AG04449 (cell line): Measurements from ENCODE around the gene ATP6V0A4.

Experiments
- CTCF ChIA-PET: fragments of 350-600 bp; formaldehyde crosslinking; extraction: SDS; loops from one replicate; lab custom pipeline; 2021; ENCODE audit warnings: antibody characterized with exemption; lab: Yijun Ruan, JAX
- POLR2A ChIA-PET: fragments of 400-600, 350-600 bp; formaldehyde crosslinking; extraction: SDS; loops from one replicate; lab custom pipeline; 2020; ENCODE audit warnings: antibody characterized with exemption, inconsistent platforms; lab: Yijun Ruan, JAX
- DNase-seq: peaks from one replicate; pipeline ENCODE4 v3.0.0-alpha.2; 2010; ENCODE audit warnings: low read depth, low spot score
- H3K4me3 ChIP-seq: 2 replicates; pipeline ENCODE4 v1.5.1; 2011; ENCODE audit warnings: low read depth, mild to moderate bottlenecking, control low read depth, low read length
- TF ChIP-seq, protein P1 (sequence below): IDR thresholded peaks from one replicate; pipeline ENCODE4 v1.5.1; 2011; ENCODE audit warnings: mild to moderate bottlenecking, moderate library complexity, low read length, control low read depth, inconsistent platforms; ENCODE audit not compliant: insufficient read depth; ENCODE audit errors: missing control alignments

The ATP6V0A4 gene

DNA sequence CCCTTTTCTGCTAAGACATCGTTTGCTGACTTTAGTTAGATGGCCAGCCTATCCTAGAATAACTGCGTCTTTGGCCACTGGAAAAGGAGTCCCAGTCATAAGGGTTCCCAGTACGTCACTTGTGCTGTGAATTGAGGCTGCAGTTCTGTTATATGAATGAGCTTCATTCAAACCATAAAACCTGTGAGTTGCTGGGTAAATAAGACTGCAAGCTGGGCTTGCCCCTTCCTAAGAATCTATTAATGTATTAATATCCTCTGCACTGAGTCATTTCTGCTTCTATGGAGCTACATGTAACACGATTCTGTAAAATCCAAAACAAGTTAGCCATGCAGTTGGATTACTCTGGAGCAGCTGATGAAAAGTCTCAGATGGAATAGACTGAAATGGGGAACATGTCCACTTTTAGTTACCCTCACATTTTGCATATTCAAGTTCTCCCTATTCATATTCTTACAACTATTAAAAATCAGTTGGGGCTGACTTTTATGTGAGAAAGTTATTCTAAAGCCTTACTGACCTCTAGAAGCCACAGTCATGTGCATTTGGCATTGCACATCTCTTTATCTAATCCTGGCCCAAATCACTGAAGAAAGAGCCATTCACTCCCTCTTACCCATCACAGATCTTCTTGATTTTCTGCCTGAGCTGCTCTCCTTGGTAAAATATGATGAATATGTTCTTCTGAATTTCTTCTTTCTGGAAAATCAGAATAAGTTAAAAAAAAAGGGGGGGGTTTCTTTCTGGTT, 42.0 kb downstream of the ATP6V0A4 start:
- CTCF ChIA-PET: no interaction called here

DNA sequence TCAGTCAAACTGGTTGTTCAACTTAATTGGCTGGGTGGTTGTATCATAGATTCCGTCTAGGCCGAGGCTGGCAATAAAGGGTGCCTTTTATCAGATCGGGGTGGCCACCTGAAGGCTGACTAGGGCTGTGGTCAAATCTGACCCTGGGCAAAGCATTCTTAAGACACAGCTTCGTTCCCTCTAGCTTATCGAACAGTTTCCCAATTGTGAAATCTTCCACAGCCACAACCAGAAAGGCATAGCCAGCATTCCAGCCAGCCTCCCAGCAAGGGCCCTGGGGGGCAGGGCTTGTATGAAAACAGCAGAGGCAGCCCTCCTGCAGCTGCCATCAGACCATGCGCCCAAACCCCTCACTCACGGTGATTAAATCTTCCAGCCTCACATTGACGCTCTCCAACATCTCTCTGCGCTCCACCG, 42.7 kb downstream of the ATP6V0A4 start:
- ChIA-PET CTCF (no interaction called here), POLR2A (no interaction called here)
- TF ChIP-seq, protein P1, sequence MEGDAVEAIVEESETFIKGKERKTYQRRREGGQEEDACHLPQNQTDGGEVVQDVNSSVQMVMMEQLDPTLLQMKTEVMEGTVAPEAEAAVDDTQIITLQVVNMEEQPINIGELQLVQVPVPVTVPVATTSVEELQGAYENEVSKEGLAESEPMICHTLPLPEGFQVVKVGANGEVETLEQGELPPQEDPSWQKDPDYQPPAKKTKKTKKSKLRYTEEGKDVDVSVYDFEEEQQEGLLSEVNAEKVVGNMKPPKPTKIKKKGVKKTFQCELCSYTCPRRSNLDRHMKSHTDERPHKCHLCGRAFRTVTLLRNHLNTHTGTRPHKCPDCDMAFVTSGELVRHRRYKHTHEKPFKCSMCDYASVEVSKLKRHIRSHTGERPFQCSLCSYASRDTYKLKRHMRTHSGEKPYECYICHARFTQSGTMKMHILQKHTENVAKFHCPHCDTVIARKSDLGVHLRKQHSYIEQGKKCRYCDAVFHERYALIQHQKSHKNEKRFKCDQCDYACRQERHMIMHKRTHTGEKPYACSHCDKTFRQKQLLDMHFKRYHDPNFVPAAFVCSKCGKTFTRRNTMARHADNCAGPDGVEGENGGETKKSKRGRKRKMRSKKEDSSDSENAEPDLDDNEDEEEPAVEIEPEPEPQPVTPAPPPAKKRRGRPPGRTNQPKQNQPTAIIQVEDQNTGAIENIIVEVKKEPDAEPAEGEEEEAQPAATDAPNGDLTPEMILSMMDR: no peak
- no peak overlapping the region for H3K4me3 ChIP-seq
- no peak for DNase-seq

More for the DNA sequence above, 42.0 kb downstream of the ATP6V0A4 start:
- TF ChIP-seq, protein P1: no peak
- DNase-seq: no peak
- H3K4me3 ChIP-seq: no peak overlapping the region
- POLR2A ChIA-PET: no interaction called here

DNA sequence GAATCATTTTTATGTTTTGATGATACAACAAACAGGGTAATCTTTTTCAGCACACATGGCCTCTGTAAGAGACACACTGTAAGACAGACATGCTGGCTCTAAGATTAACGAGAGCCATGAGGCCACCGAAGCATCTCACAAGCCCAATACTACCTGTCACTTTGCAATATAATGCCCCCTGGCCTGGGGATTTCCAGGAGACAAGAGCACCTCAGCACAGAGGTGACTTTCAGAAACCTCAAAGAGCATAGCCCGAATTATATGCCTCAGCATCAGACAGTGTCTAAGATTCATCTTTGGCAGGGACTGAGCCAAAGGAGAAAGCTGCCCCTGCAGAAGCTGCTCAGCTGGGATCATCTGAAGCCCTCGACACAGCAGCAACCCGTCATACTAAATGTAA, 44.4 kb downstream of the ATP6V0A4 start:
- no peak overlapping the region for H3K4me3 ChIP-seq
- POLR2A ChIA-PET: no interaction called here
- DNase-seq: no peak
- TF ChIP-seq, protein P1: no peak
- CTCF ChIA-PET: no interaction called here

DNA sequence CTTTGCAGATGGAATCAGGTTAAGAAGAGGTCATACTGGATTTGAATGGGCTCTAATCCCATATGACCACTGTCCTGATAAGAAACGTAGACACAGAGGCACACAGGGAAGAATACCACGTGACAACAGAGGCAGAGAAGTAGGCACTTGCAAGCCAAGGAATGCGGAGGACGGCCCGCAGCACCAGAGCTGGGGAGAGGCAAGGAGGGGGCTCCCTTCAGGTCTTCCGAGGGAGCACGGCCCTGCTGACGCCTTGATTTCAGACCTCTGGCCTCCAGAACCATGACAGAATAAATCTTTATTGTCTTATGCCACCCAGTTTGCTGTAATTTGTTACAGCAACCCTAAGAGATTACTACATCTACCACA, 44.9 kb downstream of the ATP6V0A4 start:
- DNase-seq: no peak
- TF ChIP-seq, protein P1: no peak
- no peak overlapping the region for H3K4me3 ChIP-seq
- POLR2A ChIA-PET: no interaction called here
- CTCF ChIA-PET: no interaction called here

DNA sequence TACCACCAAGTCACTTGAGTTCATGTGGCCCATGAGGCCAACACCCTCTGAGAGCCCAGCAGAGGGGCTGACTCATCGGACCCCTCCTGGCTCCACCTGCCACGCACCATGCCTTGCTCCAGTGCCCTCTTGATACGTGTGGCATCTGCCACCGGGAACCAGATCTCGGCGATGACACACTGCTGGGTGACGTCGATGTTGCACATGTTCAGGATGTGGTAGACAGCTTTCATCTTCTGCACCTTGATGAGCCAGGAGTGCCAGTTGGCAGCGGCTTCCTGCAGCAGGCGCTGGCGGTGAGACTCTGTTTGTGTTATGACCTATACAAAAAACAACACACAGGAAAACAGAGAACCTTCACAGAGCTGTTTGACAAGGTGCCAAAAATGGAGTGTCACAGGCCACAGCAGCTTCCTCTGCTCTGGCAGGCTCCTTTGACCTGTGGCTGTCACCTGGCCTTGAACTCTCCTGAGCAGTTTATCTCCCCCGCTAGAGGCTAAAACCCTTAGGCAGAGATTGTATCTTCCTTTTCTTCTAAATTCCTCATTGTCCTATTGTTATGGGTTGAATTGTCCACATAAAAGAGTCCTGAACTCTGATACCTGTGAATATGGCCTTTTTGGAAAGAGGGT, 45.4 kb downstream of the ATP6V0A4 start:
- no peak for DNase-seq
- ChIA-PET CTCF (no interaction called here), POLR2A (no interaction called here)
- TF ChIP-seq, protein P1: no peak
- no peak overlapping the region for H3K4me3 ChIP-seq

DNA sequence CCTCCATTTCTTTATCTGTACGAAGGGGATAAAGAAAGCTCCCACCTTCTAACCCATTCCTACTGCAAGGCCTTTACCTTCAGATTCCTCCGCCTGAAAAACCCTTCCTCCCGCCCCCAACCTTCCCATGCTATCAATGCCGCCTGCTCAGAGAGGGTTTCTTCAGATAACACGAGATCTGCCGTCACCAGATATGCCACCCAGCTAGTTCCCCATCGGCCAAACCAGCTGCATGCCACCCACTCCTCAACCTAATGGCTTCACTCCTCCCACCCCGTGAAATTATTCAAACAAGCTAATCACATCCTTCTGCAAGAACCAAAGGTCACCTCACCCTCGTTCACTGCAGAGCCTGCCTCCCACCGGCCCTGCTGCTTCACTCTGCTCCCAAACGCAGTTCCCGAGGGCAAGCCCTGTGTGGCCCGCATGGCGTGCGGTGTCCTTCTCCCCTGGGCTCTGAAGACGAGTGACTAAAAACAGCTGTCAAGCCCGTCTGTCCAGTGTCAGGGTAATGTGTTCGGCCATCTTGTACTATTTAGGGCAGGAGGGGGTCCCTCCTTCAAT, 47.0 kb downstream of the ATP6V0A4 start:
- POLR2A ChIA-PET: no interaction called here
- no peak overlapping the region for H3K4me3 ChIP-seq
- no peak for DNase-seq
- CTCF ChIA-PET: no interaction called here
- TF ChIP-seq, protein P1: no peak
